K562 (cell line): ENCODE results near the gene SH3BP5L. TPM values are rescaled to one million over a fixed set of nuclear protein-coding genes. Genes with fewer than 3 reads are reported as not detected.

ENCODE experiments used
- EP400 ChIP-seq: fragments of 450-650 bp; IDR thresholded peaks from 2 replicates; pipeline ENCODE4 v1.6.1; 2017; ENCODE audit warnings: antibody characterized with exemption, mild to moderate bottlenecking, moderate library complexity
- HNRNPH1 ChIP-seq: fragments of 200-400 bp; formaldehyde crosslinking; optimal IDR thresholded peaks from 2 replicates; pipeline ENCODE3; 2017; ENCODE audit warnings: low read depth, mild to moderate bottlenecking, low read length, moderate library complexity
- KLF10 ChIP-seq: fragments of 250-450 bp; sonication (Bioruptor Pico); IDR thresholded peaks from 2 replicates; pipeline ENCODE4 v1.6.1; 2021; ENCODE audit warnings: matching md5 sums
- NR0B1 ChIP-seq: fragments of 450-650 bp; IDR thresholded peaks from one replicate; pipeline ENCODE4 v1.6.1; 2018; ENCODE audit warnings: mild to moderate bottlenecking, moderate library complexity; ENCODE audit not compliant: partially characterized antibody
- NRF1 ChIP-seq, 2 experiments: fragments of 450-650 bp; IDR thresholded peaks in 1 of 2; conservative IDR thresholded peaks in 1 of 2; 2 replicates each; pipeline ENCODE4 v1.6.1; 2014; ENCODE audit warnings: mild to moderate bottlenecking in 2 of 2
- RBBP5 ChIP-seq: fragments of 200-600 bp; sonication (generic); IDR thresholded peaks from 2 replicates; pipeline ENCODE4 v1.6.1; 2012; ENCODE audit warnings: borderline replicate concordance, mild to moderate bottlenecking, low read length, control low read depth, inconsistent platforms; ENCODE audit not compliant: insufficient read depth, poor library complexity, severe bottlenecking
- RBM22 ChIP-seq: fragments of 200-400 bp; formaldehyde crosslinking; IDR thresholded peaks from 2 replicates; pipeline ENCODE4 v1.6.1; 2018; ENCODE audit warnings: low read length, low read depth; ENCODE audit not compliant: poor library complexity, severe bottlenecking
- STAT6 ChIP-seq: sonication (generic); formaldehyde crosslinking; IDR thresholded peaks from 2 replicates; pipeline ENCODE4 v1.8.1; 2023; ENCODE audit warnings: mild to moderate bottlenecking, missing genetic modification reagents
- ZNF507 ChIP-seq: conservative IDR thresholded peaks from 2 replicates; pipeline ENCODE4 v1.6.1; 2017; ENCODE audit warnings: missing genetic modification characterization, missing compliant biosample characterization
- polyA plus RNA-seq, 8 experiments: library from polyadenylated mRNA; depleted of rRNA in 4 of 8; stranded (reverse) in 5 of 8; unstranded in 3 of 8; fragments of >200 nt; fragmentation: Nextera tagmentation in 2 of 8; fragmentation: Illumina TruSeq in 1 of 8; extraction: Ambion mirVana in 2 of 8; extraction: Trizol in 1 of 8; gene quantifications; 2 replicates each; pipeline versions ENCODE4 v1.2.1 to v1.2.3, GENCODE V29; 2011 to 2014; ENCODE audit warnings: inconsistent platforms in 1 of 8, missing spikeins in 1 of 8
- total RNA-seq, 7 experiments: library from RNA; depleted of rRNA in 6 of 7; stranded (reverse); fragments of >200 nt in 6 of 7; fragmentation: Illumina TruSeq in 2 of 7; extraction: Trizol in 2 of 7; gene quantifications; 2 replicates each; pipeline versions ENCODE4 v1.2.1 to v1.2.3, GENCODE V29; 2011 to 2021; ENCODE audit warnings: low replicate concordance in 1 of 7
- TF ChIP-seq, protein P1 (sequence below): fragments of 150-350 bp; IDR thresholded peaks from 2 replicates; pipeline ENCODE4 v1.6.1; 2014; ENCODE audit warnings: low read depth, mild to moderate bottlenecking, low read length, borderline replicate concordance
- TF ChIP-seq, protein P2 (sequence below): fragments of 450-650 bp; formaldehyde crosslinking; IDR thresholded peaks from 2 replicates; pipeline ENCODE4 v1.4.0; 2020; ENCODE audit warnings: mild to moderate bottlenecking, moderate library complexity
- TF ChIP-seq, protein P3 (sequence below), 2 experiments: fragments of 450-650 bp in 1 of 2; IDR thresholded peaks; 2 replicates each; pipeline ENCODE4 v1.6.1; 2011 to 2017; ENCODE audit warnings: low read depth in 2 of 2, antibody characterized with exemption in 1 of 2, borderline replicate concordance in 1 of 2, low read length in 1 of 2, mild to moderate bottlenecking in 1 of 2, mixed read lengths in 1 of 2; ENCODE audit not compliant: control insufficient read depth in 1 of 2

SH3BP5L gene
- total and polyA plus RNA-seq, 9 of the 15 experiments (the other 6 are each of a cell fraction or from before 2014, with no cell fraction given): 1.9 to 26.5 (median 15.8) TPM

DNA sequence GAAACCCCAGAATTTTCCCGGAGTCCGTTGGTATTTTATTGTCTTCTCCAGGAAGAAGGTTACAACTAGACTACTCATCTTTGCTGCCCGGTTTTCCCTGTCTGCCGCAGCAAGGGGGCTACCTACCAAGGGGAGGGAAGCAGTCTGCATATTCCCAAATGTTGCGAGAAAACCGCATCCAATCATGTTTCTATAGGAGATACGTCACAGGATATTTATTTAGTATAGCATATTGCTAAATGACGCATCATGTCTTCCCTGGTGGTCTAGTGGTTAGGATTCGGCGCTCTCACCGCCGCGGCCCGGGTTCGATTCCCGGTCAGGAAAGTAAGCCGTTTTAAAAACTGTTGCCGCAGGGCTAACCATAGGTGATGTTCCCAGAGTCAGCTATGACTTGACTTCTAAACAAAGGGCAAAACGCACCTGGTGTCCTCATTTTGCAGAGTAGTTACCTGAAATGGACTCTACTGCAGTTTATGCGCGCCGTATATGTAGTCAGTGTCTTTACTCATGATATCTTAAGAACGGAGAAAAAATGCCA, 48.3 kb upstream of the SH3BP5L start (continued):
- TF ChIP-seq, protein P1, sequence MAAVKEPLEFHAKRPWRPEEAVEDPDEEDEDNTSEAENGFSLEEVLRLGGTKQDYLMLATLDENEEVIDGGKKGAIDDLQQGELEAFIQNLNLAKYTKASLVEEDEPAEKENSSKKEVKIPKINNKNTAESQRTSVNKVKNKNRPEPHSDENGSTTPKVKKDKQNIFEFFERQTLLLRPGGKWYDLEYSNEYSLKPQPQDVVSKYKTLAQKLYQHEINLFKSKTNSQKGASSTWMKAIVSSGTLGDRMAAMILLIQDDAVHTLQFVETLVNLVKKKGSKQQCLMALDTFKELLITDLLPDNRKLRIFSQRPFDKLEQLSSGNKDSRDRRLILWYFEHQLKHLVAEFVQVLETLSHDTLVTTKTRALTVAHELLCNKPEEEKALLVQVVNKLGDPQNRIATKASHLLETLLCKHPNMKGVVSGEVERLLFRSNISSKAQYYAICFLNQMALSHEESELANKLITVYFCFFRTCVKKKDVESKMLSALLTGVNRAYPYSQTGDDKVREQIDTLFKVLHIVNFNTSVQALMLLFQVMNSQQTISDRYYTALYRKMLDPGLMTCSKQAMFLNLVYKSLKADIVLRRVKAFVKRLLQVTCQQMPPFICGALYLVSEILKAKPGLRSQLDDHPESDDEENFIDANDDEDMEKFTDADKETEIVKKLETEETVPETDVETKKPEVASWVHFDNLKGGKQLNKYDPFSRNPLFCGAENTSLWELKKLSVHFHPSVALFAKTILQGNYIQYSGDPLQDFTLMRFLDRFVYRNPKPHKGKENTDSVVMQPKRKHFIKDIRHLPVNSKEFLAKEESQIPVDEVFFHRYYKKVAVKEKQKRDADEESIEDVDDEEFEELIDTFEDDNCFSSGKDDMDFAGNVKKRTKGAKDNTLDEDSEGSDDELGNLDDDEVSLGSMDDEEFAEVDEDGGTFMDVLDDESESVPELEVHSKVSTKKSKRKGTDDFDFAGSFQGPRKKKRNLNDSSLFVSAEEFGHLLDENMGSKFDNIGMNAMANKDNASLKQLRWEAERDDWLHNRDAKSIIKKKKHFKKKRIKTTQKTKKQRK: no peak
- TF ChIP-seq ZNF507 (tag) (no peak), RBBP5 (no peak), RBM22 (peak; percentile 3), KLF10 (CRISPR knock-in tag) (no peak), EP400 (peak; percentile 5; the same call in 1 of the 2 replicates), NRF1 (conservative IDR thresholded peaks at IDR 0.05 in 1 of 2, IDR thresholded peaks at IDR 0.05 in 1 of 2) (no peak), STAT6 (CRISPR knock-in tag) (no peak; the same call in 1 of the 2 replicates), HNRNPH1 (no peak), NR0B1 (no peak)
- TF ChIP-seq, protein P2, sequence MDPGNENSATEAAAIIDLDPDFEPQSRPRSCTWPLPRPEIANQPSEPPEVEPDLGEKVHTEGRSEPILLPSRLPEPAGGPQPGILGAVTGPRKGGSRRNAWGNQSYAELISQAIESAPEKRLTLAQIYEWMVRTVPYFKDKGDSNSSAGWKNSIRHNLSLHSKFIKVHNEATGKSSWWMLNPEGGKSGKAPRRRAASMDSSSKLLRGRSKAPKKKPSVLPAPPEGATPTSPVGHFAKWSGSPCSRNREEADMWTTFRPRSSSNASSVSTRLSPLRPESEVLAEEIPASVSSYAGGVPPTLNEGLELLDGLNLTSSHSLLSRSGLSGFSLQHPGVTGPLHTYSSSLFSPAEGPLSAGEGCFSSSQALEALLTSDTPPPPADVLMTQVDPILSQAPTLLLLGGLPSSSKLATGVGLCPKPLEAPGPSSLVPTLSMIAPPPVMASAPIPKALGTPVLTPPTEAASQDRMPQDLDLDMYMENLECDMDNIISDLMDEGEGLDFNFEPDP (CRISPR knock-in tag): no peak
- TF ChIP-seq, protein P3, sequence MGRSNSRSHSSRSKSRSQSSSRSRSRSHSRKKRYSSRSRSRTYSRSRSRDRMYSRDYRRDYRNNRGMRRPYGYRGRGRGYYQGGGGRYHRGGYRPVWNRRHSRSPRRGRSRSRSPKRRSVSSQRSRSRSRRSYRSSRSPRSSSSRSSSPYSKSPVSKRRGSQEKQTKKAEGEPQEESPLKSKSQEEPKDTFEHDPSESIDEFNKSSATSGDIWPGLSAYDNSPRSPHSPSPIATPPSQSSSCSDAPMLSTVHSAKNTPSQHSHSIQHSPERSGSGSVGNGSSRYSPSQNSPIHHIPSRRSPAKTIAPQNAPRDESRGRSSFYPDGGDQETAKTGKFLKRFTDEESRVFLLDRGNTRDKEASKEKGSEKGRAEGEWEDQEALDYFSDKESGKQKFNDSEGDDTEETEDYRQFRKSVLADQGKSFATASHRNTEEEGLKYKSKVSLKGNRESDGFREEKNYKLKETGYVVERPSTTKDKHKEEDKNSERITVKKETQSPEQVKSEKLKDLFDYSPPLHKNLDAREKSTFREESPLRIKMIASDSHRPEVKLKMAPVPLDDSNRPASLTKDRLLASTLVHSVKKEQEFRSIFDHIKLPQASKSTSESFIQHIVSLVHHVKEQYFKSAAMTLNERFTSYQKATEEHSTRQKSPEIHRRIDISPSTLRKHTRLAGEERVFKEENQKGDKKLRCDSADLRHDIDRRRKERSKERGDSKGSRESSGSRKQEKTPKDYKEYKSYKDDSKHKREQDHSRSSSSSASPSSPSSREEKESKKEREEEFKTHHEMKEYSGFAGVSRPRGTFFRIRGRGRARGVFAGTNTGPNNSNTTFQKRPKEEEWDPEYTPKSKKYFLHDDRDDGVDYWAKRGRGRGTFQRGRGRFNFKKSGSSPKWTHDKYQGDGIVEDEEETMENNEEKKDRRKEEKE (IDR thresholded peaks at IDR 0.05; ENCODE audit: borderline replicate concordance in 1 of 2, control insufficient read depth in 1 of 2, low read depth in 2 of 2, low read length in 1 of 2): no peak
